HG03060 (cell line): ENCODE results near the gene MUC5B.

Experiments
- ATAC-seq: cut with Tn5 transposase; IDR thresholded peaks from one replicate; pipeline ENCODE4 v1.9.1; 2021; ENCODE audit warnings: low read depth, moderate number of reproducible peaks; ENCODE audit not compliant: unreplicated experiment

The MUC5B gene

GRCh38 chr11:1295591-1295990, 72.7 kb downstream of the MUC5B start:
- ATAC-seq: no peak

GRCh38 chr11:1296287-1296686, 73.4 kb downstream of the MUC5B start:
- no peak for ATAC-seq

- no peak for ATAC-seq
Observed at GRCh38 chr11:1297011-1297575, 74.2 kb downstream of the MUC5B start.

GRCh38 chr11:1297576-1298473, 75.0 kb downstream of the MUC5B start:
- ATAC-seq: no peak

DNA sequence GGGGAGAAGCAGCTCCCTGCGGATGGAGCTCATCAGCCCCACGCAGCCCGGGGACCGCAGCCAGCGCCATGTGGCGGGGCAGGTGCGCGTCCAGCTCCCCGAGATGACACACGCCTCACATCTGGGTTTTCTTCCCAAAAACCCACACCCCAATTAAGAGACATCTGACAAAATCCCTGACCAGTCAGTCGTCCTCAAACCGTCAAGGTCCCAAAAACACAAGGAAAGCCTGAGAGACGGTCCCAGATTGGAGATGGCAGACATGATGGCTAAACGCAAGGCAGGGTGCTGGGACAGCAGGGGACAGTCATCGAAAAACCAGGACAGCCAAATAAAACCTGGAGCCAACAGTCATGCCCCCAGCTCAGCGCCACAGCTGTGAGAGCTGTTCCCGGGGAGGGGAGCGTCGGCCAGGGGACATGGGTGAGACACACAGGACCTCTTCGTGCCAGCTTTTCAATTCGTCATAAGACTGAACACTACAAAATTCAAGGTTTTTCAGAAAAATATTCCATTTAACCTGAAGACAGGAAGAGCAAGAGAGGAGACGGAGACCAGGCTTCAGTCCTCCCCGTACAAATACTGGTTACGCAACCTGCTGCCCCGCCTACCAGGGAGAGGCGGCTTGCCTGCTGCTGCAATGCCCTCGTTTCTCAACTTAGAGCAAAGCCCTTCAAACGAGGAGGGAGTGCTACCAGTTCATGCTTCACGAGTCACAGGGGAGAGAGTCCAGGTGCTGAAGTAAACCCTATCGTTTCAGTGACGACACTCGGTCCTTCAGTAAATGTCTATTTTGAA, 76.0 kb downstream of the MUC5B start:
- no peak for ATAC-seq

DNA sequence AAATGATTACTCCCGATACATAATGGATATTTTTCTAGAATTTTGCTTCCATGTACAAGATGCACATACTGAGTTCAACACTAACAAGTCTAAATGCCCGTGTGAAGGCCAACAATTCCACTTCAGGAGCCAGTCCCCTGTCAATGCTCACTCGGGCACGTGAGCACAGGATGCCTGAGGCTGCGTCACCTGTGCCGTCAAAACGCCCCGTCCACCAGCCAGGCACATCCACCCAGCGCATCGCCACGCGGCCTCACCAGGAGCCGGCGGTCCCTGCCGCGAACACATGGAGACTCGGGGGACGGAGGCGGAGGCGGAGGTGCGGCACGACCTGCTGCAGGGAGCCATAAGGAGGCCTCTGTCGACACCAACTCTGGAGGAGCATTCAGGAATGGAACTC, 76.8 kb downstream of the MUC5B start:
- ATAC-seq: no peak

DNA sequence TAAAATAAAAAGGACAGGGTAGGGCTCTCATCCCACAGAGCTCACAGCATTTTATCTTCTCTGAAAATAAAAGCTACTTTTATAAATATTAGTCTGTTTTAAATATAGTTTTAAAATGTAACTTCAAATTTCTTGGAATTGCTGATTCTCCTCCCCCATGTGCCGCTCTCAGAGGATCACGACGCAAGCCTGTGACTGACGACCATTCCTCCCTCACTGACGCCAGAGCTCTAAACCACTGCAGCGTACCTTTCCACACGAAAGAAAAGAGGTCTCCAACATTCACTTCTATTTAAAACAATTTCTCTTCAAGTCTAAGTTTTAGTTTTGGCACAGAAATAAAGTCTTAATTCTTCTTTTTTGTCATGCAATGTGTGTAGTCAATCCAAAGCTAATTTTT, 77.3 kb downstream of the MUC5B start:
- ATAC-seq: no peak

GRCh38 chr11:1300569-1301187, 77.8 kb downstream of the MUC5B start:
- ATAC-seq: no peak

DNA sequence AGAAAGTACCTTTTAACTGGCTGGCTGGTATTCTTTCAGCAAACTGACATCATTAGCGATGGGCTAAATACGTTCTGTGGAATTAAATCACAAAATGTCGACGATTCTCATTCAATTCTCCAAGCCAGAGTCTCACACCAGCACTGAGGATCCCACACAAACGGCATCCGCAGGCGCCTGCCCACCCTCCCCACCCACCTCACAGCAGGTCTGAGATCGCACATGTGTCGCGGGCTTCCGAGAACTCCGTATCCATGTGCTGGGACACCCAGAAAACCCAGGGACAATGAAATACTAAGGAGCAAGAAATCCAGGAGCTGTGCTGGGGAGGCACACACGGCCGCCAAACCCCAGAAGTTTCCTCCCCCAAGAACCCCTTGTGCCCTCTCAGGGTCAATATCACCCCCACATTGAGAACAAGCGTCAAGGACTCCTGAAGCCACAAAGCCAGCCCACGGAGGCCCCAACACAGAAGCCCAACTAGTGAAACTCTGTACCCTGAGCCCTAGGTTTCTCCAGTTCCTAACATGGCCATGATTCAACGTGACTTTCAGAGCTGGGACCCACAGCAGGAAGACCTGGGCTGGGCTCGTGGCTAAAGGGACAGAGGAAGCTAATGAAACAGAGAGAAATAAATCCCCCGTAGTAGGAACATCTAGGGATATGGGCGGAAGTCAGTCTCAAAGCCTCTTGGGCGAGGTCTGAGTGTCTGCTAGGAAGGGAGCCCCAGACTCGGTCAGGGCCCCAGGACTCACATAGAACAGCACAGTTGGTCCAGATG, 78.5 kb downstream of the MUC5B start:
- ATAC-seq: no peak

DNA sequence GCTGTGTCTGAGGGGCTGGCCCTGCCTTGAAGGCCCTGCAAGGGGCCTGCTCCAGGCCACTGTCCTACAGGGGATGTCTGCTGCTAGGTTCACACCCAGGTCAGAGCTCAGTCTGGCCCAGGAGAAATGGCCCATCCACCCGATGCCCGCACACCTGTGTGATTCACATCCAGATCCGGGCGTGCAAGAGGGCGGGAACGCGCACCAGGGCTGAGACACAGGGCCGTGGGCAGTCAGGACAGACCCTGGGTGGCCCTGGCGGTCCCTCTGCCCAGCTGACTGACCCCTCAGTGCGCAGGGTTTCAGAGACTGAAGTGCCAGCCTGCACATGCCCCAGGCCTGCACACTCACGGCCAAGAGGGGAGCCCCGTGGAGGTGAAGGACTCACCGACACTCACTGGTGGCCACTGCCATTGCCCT, 79.2 kb downstream of the MUC5B start:
- no peak for ATAC-seq

- ATAC-seq: no peak
Observed at GRCh38 chr11:1302461-1303125, 79.7 kb downstream of the MUC5B start.

- ATAC-seq: no peak
Observed at GRCh38 chr11:1303126-1303821, 80.4 kb downstream of the MUC5B start.

- no peak for ATAC-seq
Observed at GRCh38 chr11:1303973-1304372, 81.1 kb downstream of the MUC5B start.

- ATAC-seq: no peak
Observed at GRCh38 chr11:1304380-1304779, 81.5 kb downstream of the MUC5B start.

GRCh38 chr11:1305063-1305495, 82.2 kb downstream of the MUC5B start:
- no peak for ATAC-seq

DNA sequence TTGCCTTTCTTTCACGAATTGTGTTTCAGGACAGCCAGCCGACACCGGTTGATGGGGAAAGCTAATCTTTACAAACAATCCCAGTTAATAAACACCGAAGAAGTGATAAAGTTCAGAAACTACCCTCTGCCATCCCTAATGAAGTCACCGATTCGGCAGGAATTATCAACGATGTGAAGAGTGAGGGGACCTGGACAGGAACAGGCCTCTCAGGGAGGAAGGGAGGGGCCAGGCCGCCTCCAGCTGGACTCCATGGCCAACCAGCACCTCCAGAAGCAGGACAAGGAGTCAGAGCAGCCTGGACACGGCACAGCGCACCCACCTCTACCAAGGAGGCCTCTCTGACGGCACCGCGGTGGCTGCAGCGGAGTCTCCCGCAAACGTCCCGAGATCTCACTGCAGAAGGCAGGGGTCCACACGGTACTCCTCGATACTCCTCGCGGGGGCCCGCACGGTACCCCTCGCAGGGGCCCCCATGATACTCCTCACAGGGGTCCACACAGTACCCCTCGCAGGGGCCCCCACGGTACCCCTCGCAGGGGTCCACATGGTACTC, 82.7 kb downstream of the MUC5B start:
- ATAC-seq: no peak

GRCh38 chr11:1306186-1307162, 83.6 kb downstream of the MUC5B start:
- no peak for ATAC-seq
